ENCODE results near the gene TMEM87B.

GRCh38 chr2:112166806-112167499 is 111.9 kb downstream of the TMEM87B start:
- TF ChIP-seq CTCF (IDR thresholded peaks at IDR 0.05; ENCODE audit: low read length), result peak; percentile 22; the same call in 1 of the 2 replicates
- TF ChIP-seq EZH2 (IDR thresholded peaks at IDR 0.05; ENCODE audit: borderline replicate concordance, low read length), result no peak
